A673 (cell line): ENCODE results near the gene RRAGD. TPM values are rescaled to one million over a fixed set of nuclear protein-coding genes. Genes with fewer than 3 reads are reported as not detected.

Experiments used
- BruUV-seq: library from RNA; stranded (reverse); fragments of 400-500 nt; replicated peaks from 2 replicates; lab custom pipeline; 2021; lab: Mats Ljungman, UMichigan
- CTCF ChIA-PET: fragments of 300-600 bp; sonication (Branson Sonifier 250); formaldehyde crosslinking; loops from one replicate; lab custom pipeline; 2022; ENCODE audit warnings: antibody characterized with exemption; lab: Charles Lee
- POLR2A ChIA-PET: fragments of 300-600 bp; sonication (Branson Sonifier 250); formaldehyde crosslinking; loops from one replicate; lab custom pipeline; 2022; ENCODE audit warnings: antibody characterized with exemption; ENCODE audit not compliant: low non-redundant PET; lab: Charles Lee
- DNase-seq: peaks from one replicate; pipeline ENCODE4 v3.0.0-alpha.2; 2015; ENCODE audit warnings: low spot score
- H3K27ac ChIP-seq: fragments of 200-600 bp; sonication (generic); 2 replicates; pipeline ENCODE4 v1.5.1; 2016; ENCODE audit warnings: mixed run types, low read depth, mild to moderate bottlenecking, mixed read lengths, antibody characterized with exemption, low read length; ENCODE audit not compliant: poor library complexity, severe bottlenecking
- H3K27me3 ChIP-seq: fragments of 200-600 bp; sonication (generic); replicated peaks from 2 replicates; pipeline ENCODE4 v1.6.1; 2017; ENCODE audit warnings: mixed run types, low read depth, mild to moderate bottlenecking, mixed read lengths, antibody characterized with exemption, low read length; ENCODE audit not compliant: insufficient read depth, poor library complexity
- H3K36me3 ChIP-seq: fragments of 200-600 bp; sonication (generic); 2 replicates; pipeline ENCODE4 v1.6.1; 2016; ENCODE audit warnings: mixed run types, mild to moderate bottlenecking, mixed read lengths, antibody characterized with exemption, low read length; ENCODE audit not compliant: insufficient read depth, poor library complexity, severe bottlenecking
- H3K4me1 ChIP-seq: fragments of 200-600 bp; sonication (generic); 2 replicates; pipeline ENCODE4 v1.6.1; 2017; ENCODE audit warnings: mixed run types, mild to moderate bottlenecking, mixed read lengths, antibody characterized with exemption, low read length; ENCODE audit not compliant: insufficient read depth, poor library complexity, severe bottlenecking
- H3K4me3 ChIP-seq: fragments of 200-600 bp; sonication (generic); 2 replicates; pipeline ENCODE4 v1.5.1; 2016; ENCODE audit warnings: low read depth, mixed run types, mild to moderate bottlenecking, mixed read lengths, low read length; ENCODE audit not compliant: poor library complexity, severe bottlenecking
- H3K9me3 ChIP-seq: fragments of 200-600 bp; sonication (generic); 2 replicates; pipeline ENCODE4 v1.6.1; 2016; ENCODE audit warnings: mixed run types, low read depth, mild to moderate bottlenecking, mixed read lengths, antibody characterized with exemption, low read length; ENCODE audit not compliant: poor library complexity, severe bottlenecking
- CTCF ChIP-seq: fragments of 300-800, 200-600 bp; sonication (generic); conservative IDR thresholded peaks from 2 replicates; pipeline ENCODE4 v1.5.1; 2017; ENCODE audit warnings: low read depth, mild to moderate bottlenecking, antibody characterized with exemption, low read length, moderate library complexity, mixed read lengths
- EZH2 ChIP-seq: fragments of 200-600 bp; sonication (generic); IDR thresholded peaks from 2 replicates; pipeline ENCODE4 v1.6.1; 2017; ENCODE audit warnings: borderline replicate concordance, low read depth, mild to moderate bottlenecking, mixed read lengths, antibody characterized with exemption, low read length; ENCODE audit not compliant: poor library complexity, severe bottlenecking
- intact Hi-C: fragments of 100-400 bp; cut with micrococcal nuclease; formaldehyde crosslinking; loops from one replicate; pipeline ENCODE4 v1.10.0; 2022; ENCODE audit not compliant: unreplicated experiment
- total RNA-seq: library from RNA; stranded (reverse); gene quantifications from 2 replicates; pipeline ENCODE4 v1.2.3, GENCODE V29; 2021

The RRAGD gene
- total RNA-seq, 1 experiment from 2014 or later, result 9.5 TPM

GRCh38 chr6:89411145-89412070, 665 bp downstream of the RRAGD start:
- POLR2A ChIA-PET, result interaction anchor here (0.6 kb wide), 1 partner anchor 257 kb away, joined by 3 read pairs; no protein-coding TSS in a partner anchor
- Histone ChIP-seq H3K9me3 (no peaks in the 10 kb centered on the region), H3K27me3 (no peaks in the 10 kb centered on the region), H3K4me1 (peaks cover 17% of the 10 kb centered on the region), H3K4me3 (peak overlapping the region; percentile 80), H3K27ac (no peak overlapping the region), H3K36me3 (no peaks in the 10 kb centered on the region)
- intact Hi-C loops, result no loop called here
- peak; percentile 40 for DNase-seq
- no TSS peak for BruUV-seq
- CTCF ChIA-PET, result no interaction called here
- no peak for TF ChIP-seq CTCF
- no peak for TF ChIP-seq EZH2

DNA sequence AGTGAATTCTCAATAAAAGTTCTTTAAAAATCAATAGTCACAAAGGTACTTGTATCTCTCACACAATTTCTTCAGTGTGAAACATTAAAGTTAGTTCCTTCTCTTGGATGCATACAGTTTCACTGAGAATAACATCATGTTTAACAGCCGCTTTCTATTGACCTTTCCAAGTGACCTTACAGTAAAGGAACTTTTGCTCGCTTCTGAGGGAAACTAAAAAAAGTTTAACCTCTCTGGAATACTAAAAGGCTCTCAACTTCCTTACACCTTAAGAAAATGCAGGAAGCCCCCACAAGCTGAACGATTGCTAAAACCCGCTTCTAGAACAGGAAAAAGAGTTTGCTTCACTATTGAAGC, 1.3 kb downstream of the RRAGD start:
- DNase-seq, result peak; percentile 26
- Histone ChIP-seq H3K27ac (no peak overlapping the region), H3K4me3 (peak overlapping the region; percentile 80), H3K36me3 (no peaks in the 10 kb centered on the region), H3K4me1 (peaks cover 17% of the 10 kb centered on the region), H3K9me3 (no peaks in the 10 kb centered on the region), H3K27me3 (no peaks in the 10 kb centered on the region)
- ChIA-PET CTCF (no interaction called here), POLR2A (interaction anchor here (0.6 kb wide), 1 partner anchor 257 kb away, joined by 3 read pairs; no protein-coding TSS in a partner anchor)
- intact Hi-C loops, result no loop called here
- BruUV-seq, result no TSS peak
- TF ChIP-seq EZH2 (no peak), CTCF (no peak)

DNA sequence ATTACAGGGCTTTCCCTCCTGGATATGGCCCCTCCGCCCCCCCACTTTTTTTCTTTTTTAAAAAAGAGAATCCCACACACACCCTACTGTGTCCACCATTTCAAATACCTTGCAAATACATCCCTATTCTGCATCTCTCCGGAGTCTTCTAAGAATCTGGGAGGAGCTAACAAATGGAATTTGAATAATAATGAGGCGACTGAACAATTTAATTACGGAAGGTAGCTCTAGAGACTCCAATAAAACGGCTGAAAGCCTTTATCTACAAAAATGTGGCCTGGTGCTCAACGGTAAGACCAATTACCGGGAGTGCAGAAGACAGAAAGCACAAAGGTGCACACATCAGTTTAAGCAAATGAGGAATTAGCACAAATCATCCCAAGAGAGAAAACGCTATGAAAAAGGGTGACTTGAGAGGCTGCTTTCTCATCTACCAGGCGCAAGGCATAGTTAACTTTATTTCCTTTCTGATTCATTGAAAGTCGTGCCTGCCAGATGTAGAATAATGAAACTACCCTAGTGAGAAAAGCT, 1.8 kb downstream of the RRAGD start:
- intact Hi-C loops, result no loop called here
- Histone ChIP-seq H3K4me1 (peaks cover 17% of the 10 kb centered on the region), H3K36me3 (no peaks in the 10 kb centered on the region), H3K27ac (no peak overlapping the region), H3K9me3 (no peaks in the 10 kb centered on the region), H3K27me3 (no peaks in the 10 kb centered on the region), H3K4me3 (peak overlapping the region; percentile 80)
- DNase-seq, result peak; percentile 32
- CTCF ChIA-PET, result interaction anchor here (0.7 kb wide), 1 partner anchor 31 kb away, joined by 3 read pairs; no protein-coding TSS in a partner anchor
- no peak for TF ChIP-seq EZH2
- no peak for TF ChIP-seq CTCF
- POLR2A ChIA-PET, result interaction anchor here (0.6 kb wide), 1 partner anchor 258 kb away, joined by 3 read pairs; no protein-coding TSS in a partner anchor
- BruUV-seq, result no TSS peak
